ENCODE measurements around the gene UBQLN2.
"Not testable (repeated sequence)": the region's sequence is repeated elsewhere in the genome, so short reads cannot be mapped to it uniquely, and the experiment has no call there.

Gene UBQLN2

DNA sequence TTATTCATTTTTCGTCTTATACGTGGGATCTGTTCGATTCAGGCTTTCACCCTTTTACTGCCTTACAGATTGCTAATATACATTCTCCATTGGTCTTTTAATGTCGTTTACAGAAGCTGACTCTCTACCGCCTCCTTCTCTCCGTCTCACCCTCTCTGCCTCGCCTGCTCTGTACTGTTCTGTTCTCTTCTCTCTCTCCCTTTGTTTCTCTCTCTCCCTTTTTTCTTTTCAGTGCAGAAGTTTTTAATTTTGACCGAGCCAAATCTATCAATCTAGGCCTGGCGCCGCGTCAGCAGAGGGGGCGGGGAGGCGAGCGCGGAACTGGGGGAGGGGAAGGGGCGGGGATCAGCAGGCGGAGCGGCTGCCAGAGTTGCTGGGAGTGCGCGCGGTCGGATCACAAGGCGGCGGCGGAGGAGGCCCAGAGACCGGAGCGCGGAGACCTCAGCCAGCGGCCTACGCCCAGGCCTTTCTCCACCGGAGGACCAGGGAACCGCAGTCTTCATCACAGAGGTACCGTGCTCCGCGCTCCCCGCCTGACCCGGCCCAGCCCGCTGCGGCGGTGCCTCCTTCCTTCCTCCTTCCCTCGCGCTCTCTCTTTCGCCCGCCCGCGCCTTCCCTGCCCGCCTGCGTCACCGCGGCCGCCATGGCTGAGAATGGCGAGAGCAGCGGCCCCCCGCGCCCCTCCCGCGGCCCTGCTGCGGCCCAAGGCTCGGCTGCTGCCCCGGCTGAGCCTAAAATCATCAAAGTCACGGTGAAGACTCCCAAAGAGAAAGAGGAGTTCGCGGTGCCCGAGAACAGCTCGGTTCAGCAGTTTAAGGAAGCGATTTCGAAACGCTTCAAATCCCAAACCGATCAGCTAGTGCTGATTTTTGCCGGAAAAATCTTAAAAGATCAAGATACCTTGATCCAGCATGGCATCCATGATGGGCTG is at the start of gene UBQLN2:
TSS of gene UBQLN2 (plus strand) at position 397 of the 931 bp plus-strand sequence. CDS start at position 644, 247 bp downstream.
- DNase-seq (ENCODE audit: low read depth), result peak; percentile 44

DNA sequence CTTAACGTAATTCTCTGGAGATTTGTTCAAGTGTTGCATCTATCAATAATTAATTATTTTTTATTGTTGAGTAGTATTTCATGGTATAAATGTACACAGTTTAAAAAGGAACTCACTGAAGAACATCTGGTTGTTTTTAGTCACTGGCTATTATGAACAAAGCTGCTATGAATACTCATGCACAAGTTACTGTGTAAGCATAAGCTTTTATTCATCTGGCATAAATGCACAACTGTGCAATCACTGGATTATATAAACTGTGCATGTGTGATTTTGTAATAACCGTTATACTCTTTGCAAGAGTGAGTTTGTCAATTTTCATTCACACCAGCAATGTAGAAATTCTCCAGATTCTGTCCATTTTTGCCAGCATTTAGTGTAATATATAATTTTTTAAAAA is 43.8 kb upstream of the UBQLN2 start:
- DNase-seq (ENCODE audit: low read depth), result no peak

- DNase-seq (ENCODE audit: low read depth), result not testable (repeated sequence)
Measured at GRCh38 chrX:56529482-56530007, 33.9 kb upstream of the UBQLN2 start.

DNA sequence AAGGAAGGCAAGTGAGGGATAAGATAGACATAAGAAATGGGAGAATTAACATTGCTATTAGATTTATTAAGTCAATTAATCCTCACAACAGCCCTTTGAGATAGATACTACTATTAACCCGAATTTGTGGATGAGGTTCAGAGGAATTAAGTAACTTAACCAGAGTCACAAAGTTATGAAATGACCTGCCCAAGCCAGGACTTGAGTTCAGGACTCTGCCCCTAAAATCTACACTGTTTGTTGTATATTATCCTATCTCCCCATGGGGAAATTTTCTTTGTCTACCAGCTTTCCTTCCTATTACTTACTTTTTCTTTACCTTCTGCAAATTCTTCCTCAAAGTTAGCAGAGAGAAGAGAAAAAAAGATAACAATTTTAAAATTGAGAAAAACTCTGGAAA is 33.4 kb upstream of the UBQLN2 start:
- DNase-seq (ENCODE audit: low read depth), result no peak

- no peak for DNase-seq (ENCODE audit: low read depth)
Measured at GRCh38 chrX:56550667-56551066, 12.8 kb upstream of the UBQLN2 start.

GRCh38 chrX:56554870-56555269 is 8.6 kb upstream of the UBQLN2 start:
- no peak for DNase-seq (ENCODE audit: low read depth)

DNA sequence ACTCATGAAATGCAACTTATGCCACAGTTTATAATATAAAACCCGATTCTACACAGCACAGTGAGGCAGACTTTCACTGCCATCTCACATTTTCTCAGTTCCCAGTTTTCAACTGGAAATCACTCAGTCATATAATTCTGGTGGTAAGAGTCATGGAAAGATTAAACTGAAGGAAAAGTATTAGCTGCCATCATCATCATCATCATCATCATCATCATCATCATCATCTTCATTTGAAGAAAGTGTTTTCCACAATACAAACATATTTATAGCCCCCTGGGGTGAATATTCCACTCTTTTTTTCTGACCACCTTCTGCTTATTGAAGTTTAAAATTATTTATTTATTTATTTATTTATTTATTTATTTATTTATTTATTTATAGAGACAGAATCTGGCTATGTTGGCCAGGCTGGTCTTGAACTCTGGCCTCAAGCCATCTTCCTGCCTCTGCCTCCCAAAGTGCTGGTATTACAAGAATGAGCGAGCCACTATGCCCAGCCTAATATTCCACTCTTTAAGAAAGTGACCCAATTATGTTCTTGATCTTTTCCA is 6.0 kb upstream of the UBQLN2 start:
- DNase-seq (ENCODE audit: low read depth), result no peak

GRCh38 chrX:56564164-56564885 is 898 bp downstream of the UBQLN2 start:
- no peak for DNase-seq (ENCODE audit: low read depth)

- no peak for DNase-seq (ENCODE audit: low read depth)
Measured at GRCh38 chrX:56564921-56565840, 1.8 kb downstream of the UBQLN2 start.

- no peak for DNase-seq (ENCODE audit: low read depth)
Measured at GRCh38 chrX:56569378-56570057, 6.1 kb downstream of the UBQLN2 start.

GRCh38 chrX:56572975-56573374 is 9.5 kb downstream of the UBQLN2 start:
- DNase-seq (ENCODE audit: low read depth), result no peak

GRCh38 chrX:56574861-56575260 is 11.4 kb downstream of the UBQLN2 start:
- DNase-seq (ENCODE audit: low read depth), result no peak

GRCh38 chrX:56576721-56577120 is 13.3 kb downstream of the UBQLN2 start:
- DNase-seq (ENCODE audit: low read depth), result no peak

DNA sequence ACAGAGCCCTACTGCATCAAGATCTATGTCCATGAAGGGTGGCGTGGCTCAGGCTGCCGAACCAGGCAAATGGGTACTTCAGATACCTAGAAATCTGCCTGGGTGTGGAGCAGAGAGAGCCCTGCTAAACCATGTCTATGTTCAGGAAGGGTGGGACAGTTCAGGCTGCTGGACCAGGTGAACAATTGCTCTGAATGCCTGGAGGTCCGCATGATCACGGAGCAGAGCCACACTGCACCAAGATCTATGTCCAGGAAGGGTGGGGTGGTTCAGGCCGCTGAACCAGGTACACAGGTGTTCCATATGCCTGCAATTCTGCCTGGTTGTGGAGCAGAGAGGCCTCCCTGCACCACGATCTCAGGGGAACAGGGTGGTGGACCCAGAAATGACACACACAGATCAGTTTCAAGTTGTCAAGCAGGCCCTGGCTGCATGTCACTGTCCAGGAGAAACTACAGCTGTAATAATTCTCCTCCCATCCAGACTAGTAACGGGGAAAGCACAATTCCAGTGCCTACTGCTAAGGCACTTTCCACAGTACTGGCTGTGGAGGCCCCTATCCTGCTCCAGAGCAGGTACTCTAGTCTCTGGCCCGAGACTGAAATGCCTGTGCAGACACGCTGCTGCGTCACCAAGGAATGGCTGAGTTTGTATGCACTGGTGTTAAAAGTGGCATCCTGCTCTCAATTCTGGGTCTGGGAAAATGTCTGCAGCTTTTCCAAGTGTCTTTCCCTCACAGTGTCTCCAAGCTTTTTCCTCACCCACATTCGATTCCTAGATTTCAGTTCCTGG is 25.2 kb downstream of the UBQLN2 start:
- no peak for DNase-seq (ENCODE audit: low read depth)

DNA sequence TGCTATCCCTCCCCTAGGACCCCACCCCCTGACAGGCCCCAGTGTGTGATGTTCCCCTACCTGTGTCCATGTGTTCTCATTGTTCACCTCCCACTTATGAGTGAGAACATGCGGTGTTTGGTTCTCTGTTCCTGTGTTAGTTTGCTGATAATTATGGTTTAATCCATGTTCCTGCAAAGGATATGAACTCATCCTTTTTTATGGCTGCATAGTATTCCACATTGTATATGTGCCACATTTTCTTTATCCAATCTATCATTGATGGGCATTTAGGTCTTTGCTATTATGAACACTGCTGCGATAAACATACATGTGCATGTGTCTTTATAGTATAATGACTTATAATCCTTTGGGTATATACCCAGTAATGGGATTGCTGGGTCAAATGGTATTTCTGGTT is 28.4 kb downstream of the UBQLN2 start:
- not testable (repeated sequence) for DNase-seq (ENCODE audit: low read depth)

DNA sequence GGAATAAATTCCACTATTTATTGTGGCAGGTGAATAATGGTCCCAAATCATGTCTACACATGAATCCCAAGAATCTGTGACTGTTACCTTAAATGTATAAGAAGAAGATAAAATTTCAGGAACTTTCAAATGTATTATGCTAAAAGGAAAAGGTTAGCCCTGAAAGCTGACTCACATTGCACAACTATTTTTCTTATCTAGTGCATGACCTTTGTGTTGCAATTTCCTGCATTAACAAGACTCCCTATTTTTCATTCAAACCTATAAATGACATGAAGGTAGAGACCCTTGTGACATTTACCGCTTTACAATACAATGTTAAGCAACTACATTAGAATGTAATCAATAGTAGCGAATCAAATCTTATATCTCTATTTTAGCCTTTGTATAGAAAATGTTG is 36.7 kb downstream of the UBQLN2 start:
- DNase-seq (ENCODE audit: low read depth), result no peak

- no peak for DNase-seq (ENCODE audit: low read depth)
Measured at GRCh38 chrX:56600987-56601386, 37.6 kb downstream of the UBQLN2 start.

- DNase-seq (ENCODE audit: low read depth), result no peak
Measured at GRCh38 chrX:56615282-56615681, 51.9 kb downstream of the UBQLN2 start.
